ENCODE data around the gene PDC. TPM values are rescaled to one million over a fixed set of nuclear protein-coding genes. Genes with fewer than 3 reads are reported as not detected.

Gene PDC
- polyA plus RNA-seq, 2 of the 4 experiments (the other 2 are of a cell fraction): not detected

DNA sequence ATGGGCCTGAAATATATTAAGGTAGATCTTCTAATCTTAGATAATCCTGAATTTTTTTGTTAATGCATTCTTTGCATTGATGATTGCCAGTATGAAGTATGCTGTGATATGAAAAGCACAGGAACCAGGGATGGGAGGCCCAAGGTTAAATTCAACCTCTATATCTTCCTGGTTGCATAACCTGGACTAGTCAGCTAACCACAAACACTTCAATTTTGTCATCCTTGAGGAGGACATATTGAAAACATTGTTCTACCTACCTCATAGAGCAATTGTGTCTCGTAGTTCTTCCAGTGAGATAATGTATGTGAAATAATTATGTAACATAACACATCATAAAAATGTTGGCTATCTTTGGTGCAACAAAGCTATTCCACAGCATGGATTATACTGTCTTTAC, 25.6 kb downstream of the PDC start:
- no peak for ATAC-seq
- no peak overlapping the region for H3K27ac ChIP-seq
- DNase-seq (ENCODE audit: low read depth in 1 of 2, low spot score in 1 of 2): no peak
- 67% methylated on average over 1 of the region's 1 CpG for WGBS (ENCODE audit: missing lambda C conversion rate)
- H3K4me2 ChIP-seq: no peak overlapping the region
- CTCF ChIA-PET: no interaction called here
- POLR2A ChIA-PET: no interaction called here
- H3K4me1 ChIP-seq: peaks cover 3% of the 10 kb centered on the region; the same call in 2 of the 3 replicates
- TF ChIP-seq HDAC2 (IDR thresholded peaks at IDR 0.05): no peak
- TF ChIP-seq ZC3H11A (IDR thresholded peaks at IDR 0.05): no peak
- no peak for TF ChIP-seq ZSCAN20 (CRISPR knock-in tag; IDR thresholded peaks at IDR 0.05)
- TF ChIP-seq MYC (IDR thresholded peaks at IDR 0.05; ENCODE audit: borderline replicate concordance, low read length): no peak
- TF ChIP-seq MAFK (IDR thresholded peaks at IDR 0.05; ENCODE audit: partially characterized antibody): no peak
- no peak for TF ChIP-seq ZFP36 (IDR thresholded peaks at IDR 0.05; ENCODE audit: borderline replicate concordance, partially characterized antibody)
- no peak for TF ChIP-seq BHLHE40 (IDR thresholded peaks at IDR 0.05; ENCODE audit: low read depth, low read length)
- TF ChIP-seq HOXA7 (CRISPR knock-in tag; IDR thresholded peaks at IDR 0.05): no peak
- no peak for TF ChIP-seq CBX8 (IDR thresholded peaks at IDR 0.05)
- no peak for TF ChIP-seq RARB (CRISPR knock-in tag; IDR thresholded peaks at IDR 0.05)
- FAIRE-seq: no peak
- no peak overlapping the region for H3K4me3 ChIP-seq
- H3K9me3 ChIP-seq: no peaks in the 10 kb centered on the region

DNA sequence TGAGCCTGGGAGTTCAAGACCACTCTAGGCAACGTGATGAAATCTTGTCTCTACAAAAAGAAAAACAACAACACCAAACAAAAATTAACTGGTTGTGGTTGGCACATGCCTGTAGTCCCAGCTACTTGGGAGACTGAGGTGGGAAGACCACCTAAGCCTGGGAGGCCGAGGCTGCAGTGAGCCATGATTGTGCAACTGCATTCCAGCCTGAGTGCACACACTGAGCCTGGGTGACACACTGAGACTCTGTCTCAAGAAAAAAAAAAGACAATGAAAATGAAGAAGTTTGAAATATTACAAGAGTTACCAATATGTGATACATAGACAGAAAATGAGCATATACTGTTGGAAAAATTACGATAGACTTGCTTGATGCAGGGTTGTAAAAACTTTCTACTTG, 31.9 kb downstream of the PDC start:
- Histone ChIP-seq H3K4me2 (no peak overlapping the region), H3K4me3 (no peak overlapping the region), H3K9me3 (no peaks in the 10 kb centered on the region), H3K27ac (no peak overlapping the region), H3K4me1 (no peaks in the 10 kb centered on the region)
- CTCF ChIA-PET: no interaction called here
- 80% methylated on average over 3 of the region's 3 CpGs for WGBS (ENCODE audit: missing lambda C conversion rate)
- TF ChIP-seq CEBPB (IDR thresholded peaks at IDR 0.05): 0 out of 4 replicates have a peak, but pooled peaks of 1 of the 2 experiments have one; percentile 5
- no peak for TF ChIP-seq ZNF302 (CRISPR knock-in tag; IDR thresholded peaks at IDR 0.05)
- DNase-seq (ENCODE audit: low read depth in 1 of 2, low spot score in 1 of 2) (no peak), ATAC-seq (no peak), FAIRE-seq (no peak)
- POLR2A ChIA-PET: no interaction called here

DNA sequence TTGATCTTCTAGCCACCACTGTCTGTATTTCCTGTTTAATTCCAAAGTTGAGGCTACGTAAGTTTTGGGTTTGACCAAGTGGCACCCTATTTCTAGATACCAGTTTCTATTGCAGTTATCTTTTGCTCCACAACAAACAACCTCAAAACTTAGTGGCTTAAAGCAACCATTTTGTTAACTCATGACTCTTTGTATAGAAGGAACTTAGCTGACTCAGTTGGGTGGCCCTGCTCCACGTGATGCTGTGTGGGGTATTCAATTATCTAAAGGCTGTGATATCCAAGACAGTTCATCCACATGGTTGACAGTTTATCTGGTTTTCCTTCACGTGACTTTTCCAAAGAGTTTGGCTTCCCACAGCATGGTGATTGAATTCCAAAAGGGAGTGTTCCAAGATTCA, 34.8 kb downstream of the PDC start:
- ATAC-seq (no peak), DNase-seq (ENCODE audit: low read depth in 1 of 2, low spot score in 1 of 2) (no peak), FAIRE-seq (no peak)
- no peaks in the 10 kb centered on the region for H3K4me1 ChIP-seq
- WGBS (ENCODE audit: missing lambda C conversion rate): 76% methylated on average over 3 of the region's 3 CpGs
- no peak overlapping the region for H3K4me3 ChIP-seq
- H3K4me2 ChIP-seq: no peak overlapping the region
- POLR2A ChIA-PET: no interaction called here
- no peak overlapping the region for H3K27ac ChIP-seq
- CTCF ChIA-PET: interaction anchor here (1.4 kb wide), 1 partner anchor 17 kb away, joined by 3 read pairs; no protein-coding TSS in a partner anchor
- no peaks in the 10 kb centered on the region for H3K9me3 ChIP-seq
- no peak for TF ChIP-seq ZC3H11A (IDR thresholded peaks at IDR 0.05)
- no peak for TF ChIP-seq CEBPB (IDR thresholded peaks at IDR 0.05)
- TF ChIP-seq, protein P1, sequence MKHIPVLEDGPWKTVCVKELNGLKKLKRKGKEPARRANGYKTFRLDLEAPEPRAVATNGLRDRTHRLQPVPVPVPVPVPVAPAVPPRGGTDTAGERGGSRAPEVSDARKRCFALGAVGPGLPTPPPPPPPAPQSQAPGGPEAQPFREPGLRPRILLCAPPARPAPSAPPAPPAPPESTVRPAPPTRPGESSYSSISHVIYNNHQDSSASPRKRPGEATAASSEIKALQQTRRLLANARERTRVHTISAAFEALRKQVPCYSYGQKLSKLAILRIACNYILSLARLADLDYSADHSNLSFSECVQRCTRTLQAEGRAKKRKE (CRISPR knock-in tag; IDR thresholded peaks at IDR 0.05; ENCODE audit: low read depth): no peak
- TF ChIP-seq JUNB (IDR thresholded peaks at IDR 0.05): no peak
- no peak for TF ChIP-seq FOXS1 (CRISPR knock-in tag; IDR thresholded peaks at IDR 0.05)
- no peak for TF ChIP-seq ZNF302 (CRISPR knock-in tag; IDR thresholded peaks at IDR 0.05)
- TF ChIP-seq CHD4 (IDR thresholded peaks at IDR 0.05; ENCODE audit: borderline replicate concordance): no peak
- TF ChIP-seq POLR2A (IDR thresholded peaks at IDR 0.05; ENCODE audit: low read length): no peak
- TF ChIP-seq RARB (CRISPR knock-in tag; IDR thresholded peaks at IDR 0.05): no peak
- TF ChIP-seq JUN (IDR thresholded peaks at IDR 0.05): no peak

DNA sequence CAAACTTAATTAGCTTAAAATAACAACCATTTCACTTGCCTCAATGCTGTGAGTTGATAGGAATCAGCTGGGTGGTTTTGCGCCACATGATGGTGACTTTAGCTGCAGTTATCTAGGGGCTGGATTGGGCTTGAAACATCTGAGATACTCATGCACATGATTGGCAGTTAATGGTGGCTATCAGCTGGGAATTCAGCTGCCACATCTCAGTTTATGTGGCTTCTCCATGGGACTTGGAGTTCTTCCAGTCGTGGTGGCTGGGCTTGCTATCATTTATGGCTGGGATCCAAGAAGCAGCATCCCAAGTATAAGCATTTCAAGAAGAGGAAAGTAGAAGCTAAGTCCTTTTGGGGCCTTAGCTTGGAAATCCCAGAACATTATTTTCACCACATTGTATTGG, 36.4 kb downstream of the PDC start:
- DNase-seq (ENCODE audit: low read depth in 1 of 2, low spot score in 1 of 2) (no peak), ATAC-seq (no peak), FAIRE-seq (no peak)
- H3K4me1 ChIP-seq: no peaks in the 10 kb centered on the region
- H3K4me3 ChIP-seq: no peak overlapping the region
- POLR2A ChIA-PET: no interaction called here
- TF ChIP-seq MAZ (IDR thresholded peaks at IDR 0.05; ENCODE audit: borderline replicate concordance, low read depth, low read length) (no peak), PHF8 (IDR thresholded peaks at IDR 0.05; ENCODE audit: borderline replicate concordance, low read depth) (no peak), RAD21 (conservative IDR thresholded peaks at IDR 0.05 in 1 of 2, IDR thresholded peaks at IDR 0.05 in 1 of 2) (no peak), HDAC2 (IDR thresholded peaks at IDR 0.05) (no peak), RNF2 (IDR thresholded peaks at IDR 0.05; ENCODE audit: borderline replicate concordance, low read depth) (no peak), RFX5 (IDR thresholded peaks at IDR 0.05) (no peak), CBX8 (IDR thresholded peaks at IDR 0.05) (no peak), ZNF302 (CRISPR knock-in tag; IDR thresholded peaks at IDR 0.05) (no peak), NPAS2 (CRISPR knock-in tag; IDR thresholded peaks at IDR 0.05; ENCODE audit: borderline replicate concordance) (no peak), EHMT2 (IDR thresholded peaks at IDR 0.05; ENCODE audit: low read depth) (no peak), TP53 (CRISPR knock-in tag; IDR thresholded peaks at IDR 0.05) (no peak), MAFK (IDR thresholded peaks at IDR 0.05; ENCODE audit: partially characterized antibody) (no peak)
- TF ChIP-seq, protein P2, sequence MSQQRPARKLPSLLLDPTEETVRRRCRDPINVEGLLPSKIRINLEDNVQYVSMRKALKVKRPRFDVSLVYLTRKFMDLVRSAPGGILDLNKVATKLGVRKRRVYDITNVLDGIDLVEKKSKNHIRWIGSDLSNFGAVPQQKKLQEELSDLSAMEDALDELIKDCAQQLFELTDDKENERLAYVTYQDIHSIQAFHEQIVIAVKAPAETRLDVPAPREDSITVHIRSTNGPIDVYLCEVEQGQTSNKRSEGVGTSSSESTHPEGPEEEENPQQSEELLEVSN (IDR thresholded peaks at IDR 0.05; ENCODE audit: borderline replicate concordance, low read depth): no peak
- TF ChIP-seq, protein P3, sequence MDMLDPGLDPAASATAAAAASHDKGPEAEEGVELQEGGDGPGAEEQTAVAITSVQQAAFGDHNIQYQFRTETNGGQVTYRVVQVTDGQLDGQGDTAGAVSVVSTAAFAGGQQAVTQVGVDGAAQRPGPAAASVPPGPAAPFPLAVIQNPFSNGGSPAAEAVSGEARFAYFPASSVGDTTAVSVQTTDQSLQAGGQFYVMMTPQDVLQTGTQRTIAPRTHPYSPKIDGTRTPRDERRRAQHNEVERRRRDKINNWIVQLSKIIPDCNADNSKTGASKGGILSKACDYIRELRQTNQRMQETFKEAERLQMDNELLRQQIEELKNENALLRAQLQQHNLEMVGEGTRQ (IDR thresholded peaks at IDR 0.05): no peak
- TF ChIP-seq, protein P1 (CRISPR knock-in tag; IDR thresholded peaks at IDR 0.05; ENCODE audit: low read depth): no peak
- CTCF ChIA-PET: interaction anchor here (0.8 to 1.4 kb wide), 3 partner anchors 18 to 49 kb away, joined by 3 read pairs; partner anchors contain the start of gene ODR4
- H3K9me3 ChIP-seq: no peaks in the 10 kb centered on the region
- no peak overlapping the region for H3K4me2 ChIP-seq
- H3K27ac ChIP-seq: no peak overlapping the region
- WGBS (ENCODE audit: missing lambda C conversion rate): 68% methylated on average over 2 of the region's 2 CpGs
